Panc1 (cell line): ENCODE measurements around the gene CACNA1D. TPM values are rescaled to one million over a fixed set of nuclear protein-coding genes. Genes with fewer than 3 reads are reported as not detected.

Experiments
- ATAC-seq: fragments of 200-7000 bp; cut with Tn5 transposase; 2 replicates; pipeline ENCODE4 v1.9.1; 2020; ENCODE audit warnings: mild to moderate bottlenecking, moderate library complexity
- BruUV-seq: library from RNA; stranded (reverse); fragments of 400-500 nt; replicated peaks from 2 replicates; lab custom pipeline; 2021; lab: Mats Ljungman, UMichigan
- CTCF ChIA-PET: fragments of 300-600 bp; sonication (Branson Sonifier 250); formaldehyde crosslinking; loops from one replicate; lab custom pipeline; 2022; ENCODE audit warnings: antibody characterized with exemption; lab: Charles Lee
- POLR2A ChIA-PET: fragments of 300-600 bp; sonication (Branson Sonifier 250); formaldehyde crosslinking; loops from one replicate; lab custom pipeline; 2022; ENCODE audit warnings: antibody characterized with exemption; lab: Charles Lee
- DNase-seq: peaks from one replicate; pipeline ENCODE4 v3.0.0-alpha.2; 2010; ENCODE audit warnings: low read depth, low spot score
- H3K27ac ChIP-seq: 2 replicates; pipeline ENCODE4 v1.5.1; 2011; ENCODE audit warnings: mild to moderate bottlenecking, low read length, inconsistent platforms
- H3K27me3 ChIP-seq: fragments of 200-500 bp; sonication (Bioruptor generic); 2 replicates; pipeline ENCODE4 v1.6.0; 2014; ENCODE audit warnings: low read length, inconsistent platforms; ENCODE audit not compliant: control insufficient read depth, insufficient read depth
- H3K36me3 ChIP-seq: fragments of 200-500 bp; sonication (Bioruptor generic); 2 replicates; pipeline ENCODE4 v1.5.1; 2014; ENCODE audit warnings: inconsistent platforms, mild to moderate bottlenecking, low read length, moderate library complexity; ENCODE audit not compliant: control insufficient read depth, insufficient read depth
- H3K4me1 ChIP-seq: 2 replicates; pipeline ENCODE4 v1.5.1; 2011; ENCODE audit warnings: inconsistent platforms, mild to moderate bottlenecking, low read length, moderate library complexity; ENCODE audit not compliant: control insufficient read depth, insufficient read depth
- H3K4me3 ChIP-seq, 2 experiments: 2 replicates each; pipeline ENCODE4 v1.5.1; 2011 to 2012; ENCODE audit warnings: low read depth in 2 of 2, low read length in 2 of 2, mild to moderate bottlenecking in 2 of 2, inconsistent platforms in 1 of 2, moderate library complexity in 1 of 2
- H3K9me3 ChIP-seq: fragments of 200-500 bp; sonication (Bioruptor generic); 2 replicates; pipeline ENCODE4 v1.5.1; 2014; ENCODE audit warnings: low read depth, mild to moderate bottlenecking, inconsistent platforms, low read length, moderate library complexity; ENCODE audit not compliant: control insufficient read depth, insufficient read depth
- CTCF ChIP-seq: fragments of 450-650 bp; IDR thresholded peaks from 2 replicates; pipeline ENCODE4 v1.5.1; 2017; ENCODE audit warnings: mild to moderate bottlenecking
- POLR2AphosphoS5 ChIP-seq: IDR thresholded peaks from 2 replicates; pipeline ENCODE4 v1.6.1; 2012; ENCODE audit warnings: mild to moderate bottlenecking, low read depth, low read length, moderate library complexity
- SIN3A ChIP-seq: IDR thresholded peaks from 2 replicates; pipeline ENCODE4 v1.6.1; 2012; ENCODE audit warnings: low read depth, mild to moderate bottlenecking, low read length, moderate library complexity, borderline replicate concordance; ENCODE audit not compliant: insufficient read depth
- TCF7L2 ChIP-seq: IDR thresholded peaks from 2 replicates; pipeline ENCODE4 v1.6.1; 2011; ENCODE audit warnings: mild to moderate bottlenecking, low read depth, low read length, inconsistent platforms
- in situ Hi-C: cut with HindIII; loops from 2 replicates; pipeline ENCODE4 v1.10.0; 2016; ENCODE audit warnings: low sequenced_read_pairs, low pct_unique_long_range_greater_than_20kb
- intact Hi-C: fragments of 100-400 bp; cut with micrococcal nuclease; formaldehyde crosslinking; loops from one replicate; pipeline ENCODE4 v1.10.0; 2022; ENCODE audit not compliant: unreplicated experiment
- total RNA-seq: library from RNA; stranded (reverse); gene quantifications from one replicate; pipeline ENCODE4 v1.2.1, GENCODE V29; 2021; ENCODE audit not compliant: unreplicated experiment
- TF ChIP-seq, protein P1 (sequence below), 2 experiments: IDR thresholded peaks; 2 replicates each; pipeline ENCODE4 v1.6.1; 2011 to 2012; ENCODE audit warnings: low read depth in 2 of 2, control low read depth in 1 of 2, low read length in 1 of 2, mild to moderate bottlenecking in 1 of 2, moderate library complexity in 1 of 2; ENCODE audit not compliant: insufficient read depth in 1 of 2

CACNA1D gene
- total RNA-seq, 1 experiment from 2014 or later = 23.0 TPM

DNA sequence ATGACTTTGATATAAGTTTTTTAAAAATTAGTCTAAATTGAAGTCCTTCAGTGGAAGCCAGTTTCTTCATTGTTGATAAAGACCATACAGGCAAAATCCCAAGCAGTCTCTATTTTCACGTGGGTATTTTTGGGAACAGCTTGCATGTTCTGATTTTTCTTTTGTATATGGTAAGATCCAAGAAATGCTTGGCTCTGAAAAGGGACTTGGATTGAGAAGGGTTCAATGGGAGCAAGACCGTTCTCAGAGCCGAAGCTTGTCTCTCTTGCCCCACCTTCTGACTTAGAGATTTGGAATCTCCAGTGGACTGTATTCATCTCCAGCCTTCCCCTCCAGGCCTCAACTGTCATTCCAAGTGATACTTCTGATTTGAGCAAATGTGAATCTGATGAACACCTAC, 176.3 kb downstream of the CACNA1D start:
- H3K4me3 ChIP-seq = no peak overlapping the region
- H3K27ac ChIP-seq = no peak overlapping the region
- in situ Hi-C loops (no loop called here), intact Hi-C loops (no loop called here)
- TF ChIP-seq POLR2AphosphoS5 (no peak), TCF7L2 (no peak), CTCF (no peak), SIN3A (no peak)
- TF ChIP-seq, protein P1, sequence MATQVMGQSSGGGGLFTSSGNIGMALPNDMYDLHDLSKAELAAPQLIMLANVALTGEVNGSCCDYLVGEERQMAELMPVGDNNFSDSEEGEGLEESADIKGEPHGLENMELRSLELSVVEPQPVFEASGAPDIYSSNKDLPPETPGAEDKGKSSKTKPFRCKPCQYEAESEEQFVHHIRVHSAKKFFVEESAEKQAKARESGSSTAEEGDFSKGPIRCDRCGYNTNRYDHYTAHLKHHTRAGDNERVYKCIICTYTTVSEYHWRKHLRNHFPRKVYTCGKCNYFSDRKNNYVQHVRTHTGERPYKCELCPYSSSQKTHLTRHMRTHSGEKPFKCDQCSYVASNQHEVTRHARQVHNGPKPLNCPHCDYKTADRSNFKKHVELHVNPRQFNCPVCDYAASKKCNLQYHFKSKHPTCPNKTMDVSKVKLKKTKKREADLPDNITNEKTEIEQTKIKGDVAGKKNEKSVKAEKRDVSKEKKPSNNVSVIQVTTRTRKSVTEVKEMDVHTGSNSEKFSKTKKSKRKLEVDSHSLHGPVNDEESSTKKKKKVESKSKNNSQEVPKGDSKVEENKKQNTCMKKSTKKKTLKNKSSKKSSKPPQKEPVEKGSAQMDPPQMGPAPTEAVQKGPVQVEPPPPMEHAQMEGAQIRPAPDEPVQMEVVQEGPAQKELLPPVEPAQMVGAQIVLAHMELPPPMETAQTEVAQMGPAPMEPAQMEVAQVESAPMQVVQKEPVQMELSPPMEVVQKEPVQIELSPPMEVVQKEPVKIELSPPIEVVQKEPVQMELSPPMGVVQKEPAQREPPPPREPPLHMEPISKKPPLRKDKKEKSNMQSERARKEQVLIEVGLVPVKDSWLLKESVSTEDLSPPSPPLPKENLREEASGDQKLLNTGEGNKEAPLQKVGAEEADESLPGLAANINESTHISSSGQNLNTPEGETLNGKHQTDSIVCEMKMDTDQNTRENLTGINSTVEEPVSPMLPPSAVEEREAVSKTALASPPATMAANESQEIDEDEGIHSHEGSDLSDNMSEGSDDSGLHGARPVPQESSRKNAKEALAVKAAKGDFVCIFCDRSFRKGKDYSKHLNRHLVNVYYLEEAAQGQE (IDR thresholded peaks at IDR 0.05; ENCODE audit: insufficient read depth in 1 of 2, low read depth in 2 of 2, low read length in 1 of 2) = no peak
- no peaks in the 10 kb centered on the region for H3K4me1 ChIP-seq
- H3K27me3 ChIP-seq = no peaks in the 10 kb centered on the region
- BruUV-seq = no TSS peak
- DNase-seq = no peak
- H3K36me3 ChIP-seq = no peaks in the 10 kb centered on the region
- ChIA-PET POLR2A (no interaction called here), CTCF (no interaction called here)
- H3K9me3 ChIP-seq = no peaks in the 10 kb centered on the region
- no peak for ATAC-seq

GRCh38 chr3:53671192-53671960, 177.0 kb downstream of the CACNA1D start:
- ATAC-seq = no peak
- intact Hi-C loops = no loop called here
- ChIA-PET CTCF (interaction anchor here (0.6 kb wide), 1 partner anchor 293 kb away, joined by 5 read pairs; no protein-coding TSS in a partner anchor), POLR2A (no interaction called here)
- Histone ChIP-seq H3K27me3 (no peaks in the 10 kb centered on the region), H3K36me3 (no peaks in the 10 kb centered on the region), H3K9me3 (no peaks in the 10 kb centered on the region), H3K4me1 (no peaks in the 10 kb centered on the region), H3K27ac (no peak overlapping the region), H3K4me3 (no peak overlapping the region)
- no TSS peak for BruUV-seq
- in situ Hi-C loops = no loop called here
- TF ChIP-seq POLR2AphosphoS5 (no peak), CTCF (no peak)
- TF ChIP-seq, protein P1 (IDR thresholded peaks at IDR 0.05; ENCODE audit: insufficient read depth in 1 of 2, low read depth in 2 of 2, low read length in 1 of 2) = peak in 1 of 2 experiments; percentile 56; a peak in 1 of 4 replicates
- no peak for DNase-seq
